GM10266 (cell line): ENCODE measurements around the gene KCNJ14.

Source experiments
- DNase-seq: peaks from one replicate; pipeline ENCODE4 v3.0.0; 2012; ENCODE audit errors: extremely low spot score
- CTCF ChIP-seq: IDR thresholded peaks from 2 replicates; pipeline ENCODE4 v1.5.1; 2012; ENCODE audit warnings: mild to moderate bottlenecking, low read depth; ENCODE audit not compliant: control insufficient read depth, insufficient read depth; ENCODE audit errors: missing control alignments

The KCNJ14 gene

DNA sequence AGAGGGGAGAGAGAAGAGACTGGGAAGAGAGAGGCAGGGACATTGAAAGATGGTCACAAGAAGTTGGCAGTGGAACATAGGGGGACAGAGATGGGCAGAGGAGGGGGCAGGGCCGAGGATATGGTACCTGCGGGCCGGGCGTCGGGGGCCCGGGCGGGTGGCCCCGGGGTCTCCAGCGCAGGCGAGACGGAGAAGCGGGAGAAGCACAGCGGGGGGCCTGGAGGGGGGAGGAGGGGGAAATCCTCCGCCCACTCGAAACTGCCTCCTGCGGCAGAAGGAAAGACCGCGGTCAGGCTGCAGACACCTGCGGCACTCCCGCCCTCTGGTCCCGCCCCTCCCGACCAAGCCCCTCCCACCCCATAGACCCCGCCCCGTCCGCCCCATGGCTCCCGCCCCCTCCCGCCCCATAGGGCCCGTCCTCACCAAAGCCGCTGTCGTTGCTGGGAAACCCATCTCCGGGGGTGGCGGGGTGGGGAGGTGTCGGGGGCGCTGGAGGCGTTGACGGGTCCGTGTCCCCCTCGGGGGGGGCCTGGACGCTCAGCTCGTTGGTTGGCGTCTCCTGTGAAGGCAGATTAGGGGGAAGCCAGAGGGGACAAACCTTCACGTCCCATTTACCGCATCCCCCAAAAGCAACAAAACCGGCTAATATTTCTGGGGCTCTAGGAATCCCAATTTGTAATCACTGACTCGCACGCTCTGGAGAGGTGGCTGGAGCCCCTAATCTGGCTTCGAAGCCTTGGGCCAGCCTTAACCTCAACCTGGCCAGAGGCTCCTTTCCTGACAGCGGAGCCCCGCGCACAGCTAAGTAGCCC, 35.8 kb downstream of the KCNJ14 start:
- DNase-seq = peak; percentile 95
- no peak for TF ChIP-seq CTCF

DNA sequence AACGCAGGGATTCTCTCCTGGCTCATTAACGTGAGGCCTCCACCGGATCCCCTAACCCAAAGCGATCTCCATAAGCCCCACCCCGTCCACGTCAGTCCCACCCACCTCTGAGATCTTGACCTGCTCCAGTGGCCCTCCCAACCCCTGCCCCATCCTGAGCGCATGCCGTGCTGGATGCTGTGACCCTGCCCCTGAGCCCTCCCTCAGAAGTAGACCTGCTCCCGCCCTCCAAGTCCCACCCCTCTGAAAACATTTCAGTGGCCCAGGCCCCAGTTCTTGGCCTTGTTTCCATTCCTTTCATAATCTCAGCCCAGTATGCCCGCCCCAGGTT, 36.4 kb downstream of the KCNJ14 start:
- TF ChIP-seq CTCF = no peak
- no peak for DNase-seq

GRCh38 chr19:48492925-48493717, 37.7 kb downstream of the KCNJ14 start:
- peak; percentile 99 for DNase-seq
- TF ChIP-seq CTCF = no peak

DNA sequence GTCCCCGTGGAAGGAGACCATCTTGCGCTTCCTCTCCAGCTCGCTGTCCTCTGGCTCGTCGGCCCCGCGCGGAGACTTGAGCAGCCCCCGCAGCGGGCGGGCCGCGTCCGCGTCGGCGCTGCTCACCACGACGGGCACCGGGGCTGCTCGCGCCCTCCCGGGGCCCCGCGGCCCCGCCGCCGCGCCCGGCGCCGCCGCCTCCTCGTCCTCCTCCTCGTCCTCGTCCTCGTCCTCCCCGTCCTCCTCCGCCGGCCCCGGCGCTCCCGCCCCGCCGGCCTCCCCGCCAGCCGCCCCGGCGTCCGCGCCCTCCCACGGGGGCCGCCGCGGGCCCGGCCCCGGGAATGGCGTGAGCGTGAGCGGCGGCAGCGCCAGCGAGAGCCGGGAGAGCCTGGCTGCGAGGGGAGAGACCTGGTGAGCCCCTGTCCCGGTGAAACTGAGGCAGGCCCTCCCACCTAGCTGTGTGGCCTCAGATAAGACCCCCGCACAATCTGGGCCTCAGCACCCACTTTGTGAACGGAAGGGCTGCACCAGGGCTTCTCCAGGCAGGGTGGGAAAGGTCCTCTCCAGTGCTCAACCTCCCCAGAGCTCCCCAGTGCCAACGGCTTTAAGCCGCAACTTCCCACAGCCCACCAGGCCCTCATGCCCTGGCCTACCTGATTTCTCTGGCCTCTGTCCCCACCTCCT, 38.5 kb downstream of the KCNJ14 start:
- no peak for DNase-seq
- no peak for TF ChIP-seq CTCF

GRCh38 chr19:48495396-48495795, 40.0 kb downstream of the KCNJ14 start:
- no peak for TF ChIP-seq CTCF
- DNase-seq = no peak

DNA sequence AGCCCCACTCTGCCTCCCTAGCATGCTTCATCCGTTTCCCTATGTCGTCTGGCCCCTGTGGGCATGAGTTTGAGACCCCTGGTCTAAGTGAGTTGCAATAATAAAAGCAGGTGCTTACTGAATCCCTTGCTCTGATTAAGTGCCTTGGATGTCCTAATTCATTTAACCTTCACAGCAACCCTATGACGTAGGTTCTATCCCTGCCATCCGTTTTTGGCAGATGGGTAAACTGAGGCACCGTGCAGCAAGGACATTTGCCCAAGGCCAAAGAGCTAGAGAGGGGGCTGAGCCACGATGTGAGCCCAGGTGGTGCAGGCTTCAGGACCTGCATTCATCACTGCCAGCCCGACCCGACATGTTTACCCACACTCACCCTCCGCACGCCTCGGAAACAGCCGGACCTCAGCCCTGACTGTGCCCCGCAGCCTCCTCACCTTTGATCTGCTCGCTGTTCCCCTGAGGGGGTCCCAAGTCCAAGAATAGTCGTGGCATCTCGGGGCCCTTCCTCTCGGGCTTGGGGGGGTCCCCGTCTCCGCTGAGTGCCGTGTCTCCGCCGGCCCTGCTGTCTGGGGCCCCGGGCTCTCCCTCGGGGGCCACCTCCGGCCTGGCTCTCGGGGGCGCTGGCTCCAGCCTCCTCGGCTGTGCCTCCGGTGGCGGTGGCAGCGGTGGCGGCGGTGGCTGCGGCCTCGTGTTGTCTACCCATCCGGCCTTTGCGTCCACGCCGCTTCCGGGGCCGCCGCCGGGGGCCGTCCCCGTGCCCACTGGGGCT, 41.8 kb downstream of the KCNJ14 start:
- no peak for TF ChIP-seq CTCF

More for the DNA sequence above, 41.8 kb downstream of the KCNJ14 start:
- DNase-seq = no peak
